ENCODE results near the gene RTN3.

RTN3 gene

DNA sequence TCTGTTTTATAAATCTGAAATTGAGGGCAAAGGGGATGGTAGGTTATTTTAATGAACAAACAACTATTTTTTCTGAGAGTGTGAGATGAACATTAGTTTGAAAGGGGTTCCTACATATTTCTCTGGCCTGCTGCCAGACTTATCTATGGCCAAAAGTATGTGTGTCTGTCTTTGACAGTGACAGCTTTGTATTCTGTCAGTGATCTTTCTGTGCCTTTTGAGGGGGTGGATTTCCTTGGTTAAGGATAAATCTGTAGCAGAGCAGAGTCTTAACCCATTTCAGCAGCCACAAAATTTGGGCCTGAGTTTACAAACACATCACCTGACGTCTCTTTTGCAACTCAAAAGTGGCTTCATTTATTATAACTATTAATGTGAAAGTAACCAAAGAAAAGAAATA lies 56.4 kb downstream of the RTN3 start:
- DNase-seq (ENCODE audit: low spot score) (no peak), ATAC-seq (ENCODE audit: low read depth) (no peak)
- no peaks in the 10 kb centered on the region for H3K4me1 ChIP-seq (ENCODE audit: insufficient read depth, poor library complexity, severe bottlenecking)
- H3K27me3 ChIP-seq (ENCODE audit: insufficient read depth, poor library complexity, severe bottlenecking): no peaks in the 10 kb centered on the region
- no peak overlapping the region for H3K4me3 ChIP-seq (ENCODE audit: severe bottlenecking)
- H3K36me3 ChIP-seq (ENCODE audit: low read depth): 0 out of 2 replicates have a peak, but pooled peaks cover under 1% of the 10 kb centered on the region
- TF ChIP-seq, protein P1, sequence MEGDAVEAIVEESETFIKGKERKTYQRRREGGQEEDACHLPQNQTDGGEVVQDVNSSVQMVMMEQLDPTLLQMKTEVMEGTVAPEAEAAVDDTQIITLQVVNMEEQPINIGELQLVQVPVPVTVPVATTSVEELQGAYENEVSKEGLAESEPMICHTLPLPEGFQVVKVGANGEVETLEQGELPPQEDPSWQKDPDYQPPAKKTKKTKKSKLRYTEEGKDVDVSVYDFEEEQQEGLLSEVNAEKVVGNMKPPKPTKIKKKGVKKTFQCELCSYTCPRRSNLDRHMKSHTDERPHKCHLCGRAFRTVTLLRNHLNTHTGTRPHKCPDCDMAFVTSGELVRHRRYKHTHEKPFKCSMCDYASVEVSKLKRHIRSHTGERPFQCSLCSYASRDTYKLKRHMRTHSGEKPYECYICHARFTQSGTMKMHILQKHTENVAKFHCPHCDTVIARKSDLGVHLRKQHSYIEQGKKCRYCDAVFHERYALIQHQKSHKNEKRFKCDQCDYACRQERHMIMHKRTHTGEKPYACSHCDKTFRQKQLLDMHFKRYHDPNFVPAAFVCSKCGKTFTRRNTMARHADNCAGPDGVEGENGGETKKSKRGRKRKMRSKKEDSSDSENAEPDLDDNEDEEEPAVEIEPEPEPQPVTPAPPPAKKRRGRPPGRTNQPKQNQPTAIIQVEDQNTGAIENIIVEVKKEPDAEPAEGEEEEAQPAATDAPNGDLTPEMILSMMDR (IDR thresholded peaks at IDR 0.05; ENCODE audit: poor library complexity, severe bottlenecking): no peak
- H3K27ac ChIP-seq (ENCODE audit: poor library complexity, severe bottlenecking): no peak overlapping the region
- H3K9me3 ChIP-seq (ENCODE audit: severe bottlenecking): no peaks in the 10 kb centered on the region

DNA sequence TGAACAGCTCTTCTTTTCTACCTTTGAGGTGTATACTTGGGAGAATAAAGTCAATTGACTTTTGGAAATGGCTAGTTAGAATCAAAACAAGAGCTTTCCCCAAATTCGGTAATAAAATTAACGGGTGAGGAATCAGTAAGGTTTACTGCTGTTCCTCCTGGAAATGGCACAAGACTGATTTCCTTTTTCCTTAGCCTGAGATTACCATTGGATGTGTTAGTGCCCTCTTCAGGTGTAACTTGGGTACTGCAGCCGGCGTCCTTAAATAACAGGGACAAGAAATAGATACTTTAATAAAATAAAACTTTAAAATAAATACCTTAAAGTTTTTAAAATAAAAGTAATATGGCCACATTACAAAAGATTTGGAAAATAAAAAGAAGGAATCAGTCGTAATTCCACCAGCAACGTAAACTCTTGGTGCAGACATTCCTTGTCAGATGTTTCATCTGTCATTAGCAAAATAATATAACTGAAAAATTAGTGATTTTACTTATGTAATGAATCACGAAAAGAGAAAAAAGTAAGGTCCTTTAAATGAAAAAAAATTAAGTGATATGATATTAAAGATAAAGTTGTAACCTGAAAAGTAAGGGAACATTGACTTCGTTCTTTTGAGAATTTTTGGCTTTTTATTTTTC lies 57.5 kb downstream of the RTN3 start:
- Histone ChIP-seq H3K9me3 (ENCODE audit: severe bottlenecking) (no peaks in the 10 kb centered on the region), H3K4me3 (ENCODE audit: severe bottlenecking) (no peak overlapping the region), H3K27ac (ENCODE audit: poor library complexity, severe bottlenecking) (no peak overlapping the region), H3K4me1 (ENCODE audit: insufficient read depth, poor library complexity, severe bottlenecking) (no peaks in the 10 kb centered on the region), H3K36me3 (ENCODE audit: low read depth) (no peaks in the 10 kb centered on the region), H3K27me3 (ENCODE audit: insufficient read depth, poor library complexity, severe bottlenecking) (no peaks in the 10 kb centered on the region)
- ATAC-seq (ENCODE audit: low read depth) (0 out of 3 replicates have a peak, but pooled peaks have one; percentile 25), DNase-seq (ENCODE audit: low spot score) (no peak)
- TF ChIP-seq, protein P1 (IDR thresholded peaks at IDR 0.05; ENCODE audit: poor library complexity, severe bottlenecking): peak; percentile 98

DNA sequence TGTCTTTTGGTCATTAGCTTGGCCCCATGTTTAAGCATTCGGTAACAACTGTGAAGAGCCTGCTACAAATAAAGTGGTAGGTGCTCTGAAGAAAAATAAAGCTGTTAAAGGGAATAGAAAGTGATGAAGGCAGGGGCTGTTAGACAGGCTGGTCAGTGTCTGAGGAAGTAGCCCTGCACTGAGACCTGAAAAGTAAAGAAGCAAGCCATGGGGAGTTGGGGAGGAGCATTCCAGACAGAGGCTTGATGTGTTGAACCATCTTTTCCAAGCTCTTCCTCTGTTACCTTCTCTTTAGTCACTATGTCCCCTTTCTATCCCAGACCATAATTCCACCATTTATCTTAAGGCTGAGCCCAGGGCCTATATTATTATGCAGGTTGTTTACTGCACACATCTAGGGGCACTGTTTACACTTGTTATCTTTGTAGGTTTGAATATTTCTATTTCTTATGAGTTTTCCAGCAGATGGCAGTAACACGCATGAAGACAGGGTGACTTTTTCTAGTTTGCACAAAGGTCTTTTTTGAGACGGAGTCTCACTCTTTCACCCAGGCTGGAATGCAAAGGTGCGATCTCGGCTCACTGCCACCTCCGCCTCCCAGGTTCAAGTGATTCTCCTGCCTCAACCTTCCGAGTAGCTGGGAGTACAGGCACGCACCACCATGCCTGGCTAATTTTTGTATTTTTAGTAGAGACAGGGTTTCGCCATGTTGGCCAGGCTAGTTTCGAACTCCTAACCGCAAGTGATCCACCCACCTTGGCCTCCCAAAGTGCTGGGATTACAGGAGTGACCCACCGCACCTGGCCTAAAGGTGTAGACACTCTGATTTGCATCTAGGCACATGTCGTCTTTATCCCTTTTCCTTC lies 64.2 kb downstream of the RTN3 start:
- no peak overlapping the region for H3K27ac ChIP-seq (ENCODE audit: poor library complexity, severe bottlenecking)
- H3K4me3 ChIP-seq (ENCODE audit: severe bottlenecking): no peak overlapping the region
- TF ChIP-seq, protein P1 (IDR thresholded peaks at IDR 0.05; ENCODE audit: poor library complexity, severe bottlenecking): peak; percentile 42
- no peaks in the 10 kb centered on the region for H3K4me1 ChIP-seq (ENCODE audit: insufficient read depth, poor library complexity, severe bottlenecking)
- no peaks in the 10 kb centered on the region for H3K27me3 ChIP-seq (ENCODE audit: insufficient read depth, poor library complexity, severe bottlenecking)
- H3K36me3 ChIP-seq (ENCODE audit: low read depth): peaks cover 7% of the 10 kb centered on the region
- ATAC-seq (ENCODE audit: low read depth) (no peak), DNase-seq (ENCODE audit: low spot score) (no peak)
- no peaks in the 10 kb centered on the region for H3K9me3 ChIP-seq (ENCODE audit: severe bottlenecking)

DNA sequence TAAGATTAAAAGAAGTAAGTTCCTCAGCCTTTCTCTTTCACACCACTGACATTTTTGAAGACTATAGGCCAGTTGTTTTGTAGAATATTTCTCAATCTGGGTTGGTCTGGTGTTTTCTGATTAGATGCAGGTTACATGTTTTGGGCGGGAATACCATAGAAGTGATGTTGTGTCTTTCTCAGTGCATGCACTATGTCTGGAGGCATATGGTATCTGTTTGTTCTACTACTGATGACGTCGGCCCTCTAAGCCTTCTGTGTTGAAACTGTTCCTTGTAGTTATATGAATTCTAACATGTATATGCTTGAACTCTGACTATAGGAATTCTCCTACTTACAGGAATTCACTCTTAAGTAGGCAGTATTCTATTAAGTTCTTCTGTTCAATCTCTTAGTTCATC lies 65.7 kb downstream of the RTN3 start:
- no peak overlapping the region for H3K4me3 ChIP-seq (ENCODE audit: severe bottlenecking)
- TF ChIP-seq, protein P1 (IDR thresholded peaks at IDR 0.05; ENCODE audit: poor library complexity, severe bottlenecking): no peak
- peaks cover 19% of the 10 kb centered on the region for H3K36me3 ChIP-seq (ENCODE audit: low read depth)
- H3K9me3 ChIP-seq (ENCODE audit: severe bottlenecking): no peaks in the 10 kb centered on the region
- ATAC-seq (ENCODE audit: low read depth) (peak; percentile 23; the same call in 1 of the 3 replicates), DNase-seq (ENCODE audit: low spot score) (no peak)
- no peaks in the 10 kb centered on the region for H3K4me1 ChIP-seq (ENCODE audit: insufficient read depth, poor library complexity, severe bottlenecking)
- H3K27ac ChIP-seq (ENCODE audit: poor library complexity, severe bottlenecking): no peak overlapping the region
- H3K27me3 ChIP-seq (ENCODE audit: insufficient read depth, poor library complexity, severe bottlenecking): no peaks in the 10 kb centered on the region
